HG02623 (cell line): Measurements from ENCODE around the gene RTN4RL1.

ENCODE experiments used
- ATAC-seq: cut with Tn5 transposase; IDR thresholded peaks from one replicate; pipeline ENCODE4 v1.9.1; 2021; ENCODE audit warnings: moderate library complexity; ENCODE audit not compliant: unreplicated experiment

The RTN4RL1 gene

DNA sequence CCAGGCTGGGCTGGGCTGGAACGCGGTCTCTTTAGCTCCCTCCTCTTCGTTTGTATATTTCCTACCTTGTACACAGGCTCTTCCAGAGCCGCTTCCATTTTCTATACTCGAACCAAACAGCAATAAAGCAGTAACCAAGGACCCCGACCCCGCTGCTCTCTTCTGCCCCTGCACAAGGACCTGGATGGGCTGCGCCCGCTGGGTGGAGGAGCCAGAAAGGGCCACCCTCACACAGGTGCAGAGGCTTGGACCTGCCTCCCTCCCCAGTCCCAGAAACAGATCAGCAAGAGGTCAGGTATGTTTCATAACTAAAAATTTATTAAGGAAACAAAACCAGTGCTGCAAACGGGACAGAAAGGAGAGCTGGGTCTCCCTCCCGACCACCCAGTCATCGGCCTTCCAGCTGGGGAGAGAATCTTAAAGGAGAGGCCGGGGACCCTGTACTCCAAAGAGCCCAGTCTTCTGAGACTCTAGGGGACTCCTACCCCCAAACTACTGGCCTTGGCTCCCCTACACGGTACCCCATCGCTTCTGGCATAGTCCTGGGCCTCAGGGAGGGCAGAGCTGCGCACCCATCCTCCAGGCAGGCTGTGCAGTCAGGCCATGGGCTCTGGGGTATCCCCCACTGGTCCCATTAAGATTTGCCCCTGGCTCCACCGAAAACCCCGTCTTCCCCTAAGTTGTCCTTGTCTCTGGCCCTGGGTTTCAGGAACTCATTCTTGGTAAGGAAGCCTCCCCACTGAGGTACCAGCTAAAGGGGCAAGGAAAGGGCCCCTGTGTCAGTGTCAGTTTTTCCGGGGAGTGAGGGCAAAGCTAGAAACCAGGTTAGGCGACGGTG lies 34.6 kb upstream of the RTN4RL1 start:
- ATAC-seq: no peak

- ATAC-seq: no peak
These were observed 33.7 kb upstream of the RTN4RL1 start for GRCh38 chr17:2058586-2059546.

DNA sequence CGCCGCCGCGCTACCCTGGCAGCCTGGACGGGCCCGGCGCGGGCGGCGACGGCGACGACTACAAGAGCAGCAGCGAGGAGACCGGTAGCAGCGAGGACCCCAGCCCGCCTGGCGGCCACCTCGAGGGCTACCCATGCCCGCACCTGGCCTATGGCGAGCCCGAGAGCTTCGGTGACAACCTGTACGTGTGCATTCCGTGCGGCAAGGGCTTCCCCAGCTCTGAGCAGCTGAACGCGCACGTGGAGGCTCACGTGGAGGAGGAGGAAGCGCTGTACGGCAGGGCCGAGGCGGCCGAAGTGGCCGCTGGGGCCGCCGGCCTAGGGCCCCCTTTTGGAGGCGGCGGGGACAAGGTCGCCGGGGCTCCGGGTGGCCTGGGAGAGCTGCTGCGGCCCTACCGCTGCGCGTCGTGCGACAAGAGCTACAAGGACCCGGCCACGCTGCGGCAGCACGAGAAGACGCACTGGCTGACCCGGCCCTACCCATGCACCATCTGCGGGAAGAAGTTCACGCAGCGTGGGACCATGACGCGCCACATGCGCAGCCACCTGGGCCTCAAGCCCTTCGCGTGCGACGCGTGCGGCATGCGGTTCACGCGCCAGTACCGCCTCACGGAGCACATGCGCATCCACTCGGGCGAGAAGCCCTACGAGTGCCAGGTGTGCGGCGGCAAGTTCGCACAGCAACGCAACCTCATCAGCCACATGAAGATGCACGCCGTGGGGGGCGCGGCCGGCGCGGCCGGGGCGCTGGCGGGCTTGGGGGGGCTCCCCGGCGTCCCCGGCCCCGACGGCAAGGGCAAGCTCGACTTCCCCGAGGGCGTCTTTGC lies 32.8 kb upstream of the RTN4RL1 start:
- no peak for ATAC-seq

- no peak for ATAC-seq
These were observed 32.1 kb upstream of the RTN4RL1 start for GRCh38 chr17:2057175-2057759.

DNA sequence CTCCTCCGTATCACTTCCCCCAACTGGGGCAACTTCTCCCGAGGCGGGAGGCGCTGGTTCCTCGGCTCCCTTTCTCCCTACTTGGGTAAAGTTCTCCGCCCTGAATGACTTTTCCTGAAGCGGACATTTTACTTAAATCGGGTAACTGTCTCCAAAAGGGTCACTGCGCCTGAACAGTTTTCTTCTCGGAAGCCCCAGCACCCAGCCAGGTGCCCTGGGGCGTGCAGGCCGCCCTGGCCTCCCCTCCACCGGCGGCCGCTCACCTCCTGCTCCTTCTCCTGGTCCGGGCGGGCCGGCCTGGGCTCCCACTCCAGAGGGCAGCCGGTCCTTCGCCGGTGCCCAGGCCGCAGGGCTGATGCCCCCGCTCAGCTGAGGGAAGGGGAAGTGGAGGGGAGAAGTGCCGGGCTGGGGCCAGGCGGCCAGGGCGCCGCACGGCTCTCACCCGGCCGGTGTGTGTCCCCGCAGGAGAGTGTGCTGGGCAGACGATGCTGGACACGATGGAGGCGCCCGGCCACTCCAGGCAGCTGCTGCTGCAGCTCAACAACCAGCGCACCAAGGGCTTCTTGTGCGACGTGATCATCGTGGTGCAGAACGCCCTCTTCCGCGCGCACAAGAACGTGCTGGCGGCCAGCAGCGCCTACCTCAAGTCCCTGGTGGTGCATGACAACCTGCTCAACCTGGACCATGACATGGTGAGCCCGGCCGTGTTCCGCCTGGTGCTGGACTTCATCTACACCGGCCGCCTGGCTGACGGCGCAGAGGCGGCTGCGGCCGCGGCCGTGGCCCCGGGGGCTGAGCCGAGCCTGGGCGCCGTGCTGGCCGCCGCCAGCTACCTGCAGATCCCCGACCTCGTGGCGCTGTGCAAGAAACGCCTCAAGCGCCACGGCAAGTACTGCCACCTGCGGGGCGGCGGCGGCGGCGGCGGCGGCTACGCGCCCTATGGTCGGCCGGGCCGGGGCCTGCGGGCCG lies 31.4 kb upstream of the RTN4RL1 start:
- no peak for ATAC-seq

GRCh38 chr17:2055292-2056205 lies 30.4 kb upstream of the RTN4RL1 start:
- ATAC-seq: no peak

DNA sequence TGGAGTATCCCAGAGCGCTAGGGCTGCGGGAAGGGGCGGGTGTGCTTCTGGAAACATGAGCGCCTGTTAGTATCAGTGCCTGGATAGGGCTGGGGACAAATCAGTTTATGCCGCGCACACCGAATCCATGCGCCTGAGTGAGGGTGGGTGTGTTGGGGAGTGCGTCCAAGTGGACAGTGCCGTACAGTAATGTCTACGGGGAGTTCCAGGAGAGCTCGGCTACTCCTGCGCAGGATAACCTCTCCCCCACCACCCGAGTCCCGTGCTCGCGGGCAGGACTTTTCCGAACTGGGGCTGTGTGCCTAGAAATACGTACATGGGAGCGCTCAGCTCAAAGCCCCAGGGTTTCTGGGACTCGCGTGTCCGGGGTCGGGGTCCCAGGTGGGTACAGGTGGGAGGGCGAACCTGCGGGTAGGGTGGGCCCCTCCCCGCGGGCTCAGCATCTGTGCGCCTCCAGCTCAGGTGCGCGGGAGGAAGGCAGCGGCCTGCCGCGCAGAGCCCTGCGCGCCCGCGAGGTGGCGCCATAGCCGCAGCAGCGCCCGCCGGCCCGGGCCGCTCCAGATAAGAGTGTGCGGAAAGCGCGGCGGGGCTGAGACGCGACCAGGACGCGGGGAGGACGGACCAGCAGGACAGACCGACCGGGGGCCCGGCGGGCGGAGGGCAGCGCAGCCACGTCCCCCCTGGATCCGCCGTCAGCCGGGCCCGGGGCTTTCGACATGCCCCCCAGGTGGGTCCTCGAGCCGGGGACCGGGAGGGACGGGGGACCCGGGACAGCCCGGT lies 29.6 kb upstream of the RTN4RL1 start, which contains the start of gene HIC1:
Gene HIC1, plus strand, starts transcription at position 592 of the 780 bp plus-strand sequence. CDS start 1,588 bp downstream, outside the sequence.
- ATAC-seq: no peak

GRCh38 chr17:2054262-2054511 lies 29.1 kb upstream of the RTN4RL1 start:
- no peak for ATAC-seq

DNA sequence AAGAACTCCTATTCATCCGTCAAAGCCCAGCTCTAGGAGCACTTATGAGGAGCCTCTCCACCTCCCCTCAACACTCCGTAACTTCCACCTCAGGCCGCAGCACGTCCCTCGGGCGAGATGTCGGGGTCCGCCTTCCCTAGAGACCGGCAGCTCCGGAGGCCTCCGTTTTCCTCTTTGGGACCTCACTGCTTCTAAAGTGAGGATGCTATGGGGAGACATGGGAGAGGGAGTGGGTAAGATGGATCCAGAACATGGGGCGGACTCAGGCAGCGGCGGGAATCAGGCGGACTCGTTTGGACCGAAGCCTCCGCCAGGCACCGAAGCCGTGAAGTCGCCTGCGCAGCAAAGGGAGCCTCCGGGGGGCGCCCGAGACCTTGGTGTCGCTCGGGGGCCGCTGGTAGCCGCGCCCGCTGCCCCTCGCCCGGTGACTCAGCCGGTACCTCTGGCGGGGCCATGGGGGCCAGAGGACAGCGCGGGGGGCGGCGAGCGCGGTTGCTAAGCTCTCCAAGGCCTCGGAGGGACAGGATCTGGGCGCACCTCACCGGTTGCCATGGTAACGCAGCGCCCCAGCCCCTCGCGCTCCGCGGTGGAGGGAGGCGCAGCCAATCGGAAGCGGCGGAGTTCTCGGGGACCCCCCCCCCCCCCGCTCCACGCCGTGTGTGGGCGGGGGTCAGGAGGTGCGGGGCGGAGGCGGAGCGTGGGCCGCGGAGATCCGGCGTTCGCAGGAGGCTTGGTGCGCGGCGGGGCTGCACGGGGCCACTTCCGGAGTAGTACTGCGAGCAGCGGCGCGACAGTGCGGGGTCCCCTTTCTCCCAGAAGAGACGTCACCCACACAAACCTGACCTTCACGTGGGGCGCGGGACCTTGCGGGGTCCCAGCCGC lies 28.5 kb upstream of the RTN4RL1 start:
- no peak for ATAC-seq

DNA sequence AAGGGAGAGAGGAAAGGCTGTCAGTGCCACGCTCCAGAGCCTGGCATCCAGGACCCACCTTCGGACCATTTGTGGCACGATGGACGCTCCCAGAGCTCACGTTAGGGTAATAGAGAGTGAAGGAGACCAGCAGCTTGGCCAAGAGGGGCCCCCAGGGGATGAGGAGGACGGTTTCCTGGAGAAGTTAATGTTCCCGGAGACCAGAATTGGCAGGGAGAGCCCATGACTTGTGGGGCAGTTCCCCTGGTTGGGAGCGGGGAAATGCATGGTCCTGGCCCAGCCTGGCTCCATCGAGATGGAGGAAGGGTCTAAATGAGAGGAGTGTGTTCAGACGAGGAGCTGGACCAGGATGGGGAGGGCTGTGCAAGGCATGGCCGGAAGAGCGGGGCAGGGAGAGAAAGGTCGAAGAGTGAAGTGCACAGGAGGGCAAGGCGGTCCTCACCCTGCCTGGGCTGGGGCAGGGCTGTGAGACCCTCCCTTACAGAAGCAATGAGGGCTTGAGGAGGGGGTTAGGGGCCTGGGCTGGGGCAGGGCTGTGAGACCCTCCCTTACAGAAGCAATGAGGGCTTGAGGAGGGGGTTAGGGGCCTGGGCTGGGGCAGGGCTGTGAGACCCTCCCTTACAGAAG lies 26.9 kb upstream of the RTN4RL1 start:
- ATAC-seq: no peak

DNA sequence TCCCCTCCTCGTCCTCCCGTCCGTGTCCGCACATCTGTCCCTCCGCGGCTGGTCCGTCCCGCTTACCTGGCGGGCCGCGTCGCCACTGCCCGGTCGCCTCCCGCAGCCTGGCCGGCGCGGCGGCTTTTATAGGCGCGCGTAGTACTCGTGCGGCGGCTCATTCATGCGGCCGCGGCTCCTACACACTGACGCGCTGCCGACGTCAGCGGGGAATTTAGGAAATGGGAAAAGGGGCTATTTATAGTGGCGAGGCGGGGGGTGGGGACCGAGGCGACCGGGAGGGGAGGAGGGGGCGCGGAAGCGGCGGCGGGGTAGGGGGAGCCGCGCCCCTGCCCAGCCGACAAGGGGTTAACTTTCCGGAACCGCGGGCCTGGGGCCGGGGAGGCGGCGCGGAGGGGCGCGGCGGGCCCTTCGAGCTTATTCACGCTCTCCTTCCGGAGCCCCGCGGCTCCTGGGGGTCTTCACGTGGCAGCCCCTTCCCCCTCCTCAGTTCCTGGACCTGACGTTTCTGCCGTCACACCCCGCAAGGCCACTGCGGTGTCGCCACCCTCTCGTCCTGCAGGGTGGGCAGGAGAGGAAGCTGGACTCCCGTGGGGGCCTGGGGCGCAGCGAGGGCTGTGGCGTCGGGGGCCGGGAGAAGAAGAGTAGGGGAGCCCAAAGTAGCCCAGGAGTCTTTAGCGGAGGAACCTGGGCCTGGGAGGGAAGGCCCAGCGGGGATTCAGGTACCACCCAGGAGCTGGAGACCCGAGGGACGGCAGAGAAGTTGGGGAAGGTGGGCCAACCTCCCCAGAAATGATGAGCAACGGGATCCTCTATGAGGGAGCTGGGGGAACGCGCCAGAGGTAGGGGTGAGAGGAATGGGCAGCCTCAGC lies 26.2 kb upstream of the RTN4RL1 start:
- no peak for ATAC-seq

- ATAC-seq: peak; percentile 15
These were observed 25.3 kb upstream of the RTN4RL1 start for GRCh38 chr17:2050300-2051060.

DNA sequence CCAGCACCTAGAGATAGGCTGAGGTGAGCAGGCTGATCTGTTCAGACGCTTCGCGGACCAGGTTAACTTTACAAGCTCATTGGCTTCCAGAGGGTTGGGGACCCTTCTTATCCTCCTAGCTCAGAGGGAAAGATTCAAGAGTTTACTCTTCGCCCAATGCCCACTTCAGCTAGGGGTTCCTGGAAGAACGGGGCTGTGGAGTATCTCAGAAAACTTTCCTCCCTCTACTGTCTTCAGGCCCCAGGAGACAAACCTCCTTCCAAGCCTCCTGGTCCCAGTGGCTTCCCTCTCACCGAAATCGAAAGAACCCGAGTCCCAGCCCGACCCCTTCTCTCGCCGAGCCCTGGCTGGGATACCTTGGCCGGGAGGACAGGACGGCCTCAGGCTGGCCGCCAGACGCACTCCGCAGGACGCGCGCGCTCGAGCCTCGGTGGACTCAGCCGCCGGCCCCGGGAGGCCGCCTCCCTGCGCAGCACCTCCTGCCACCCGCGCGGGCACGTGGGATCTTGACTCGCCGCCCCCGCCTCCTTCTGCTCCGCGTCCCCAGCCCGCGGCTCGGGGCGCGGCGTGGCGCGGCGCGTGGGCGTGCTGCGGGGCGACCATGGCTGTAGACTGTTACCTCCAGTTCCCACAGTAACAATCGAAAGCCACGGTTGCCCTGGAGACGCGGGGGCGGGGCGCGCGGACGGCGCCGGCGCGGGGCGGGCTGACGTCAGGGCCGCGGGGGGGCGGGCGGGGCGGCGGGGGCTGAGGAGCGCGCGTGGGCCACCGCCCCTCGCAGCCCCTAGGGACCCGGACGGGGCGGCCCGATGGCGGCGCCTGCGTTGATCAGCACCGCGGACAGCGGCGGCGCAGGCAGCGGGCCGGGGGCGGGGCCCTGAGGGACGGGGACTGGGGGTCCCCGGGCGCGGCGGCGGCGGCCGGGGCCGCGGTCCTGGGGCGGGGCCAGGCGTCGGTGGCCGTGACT lies 24.5 kb upstream of the RTN4RL1 start:
- ATAC-seq: peak; percentile 47
